ENCODE results near the gene WDR1. TPM values are rescaled to one million over a fixed set of nuclear protein-coding genes. Genes with fewer than 3 reads are reported as not detected.

The WDR1 gene
- polyA plus RNA-seq, 2 of the 4 experiments (the other 2 are of a cell fraction): 251 to 326 TPM

- H3K4me1 ChIP-seq: no peaks in the 10 kb centered on the region
- ATAC-seq (no peak), DNase-seq (ENCODE audit: low read depth in 1 of 2, low spot score in 1 of 2) (no peak), FAIRE-seq (no peak)
- H3K4me2 ChIP-seq: no peak overlapping the region
- no peaks in the 10 kb centered on the region for H3K9me3 ChIP-seq
- ChIA-PET POLR2A (no interaction called here), CTCF (interaction anchor here (0.6 kb wide), 1 partner anchor 1481 kb away, joined by 3 read pairs; no protein-coding TSS in a partner anchor)
- H3K27ac ChIP-seq: no peak overlapping the region
- WGBS (ENCODE audit: missing lambda C conversion rate): 80% methylated on average over 5 of the region's 13 CpGs
- no peak overlapping the region for H3K4me3 ChIP-seq
- TF ChIP-seq HOXB5 (CRISPR knock-in tag; IDR thresholded peaks at IDR 0.05) (no peak), ATOH8 (CRISPR knock-in tag; IDR thresholded peaks at IDR 0.05; ENCODE audit: low read depth) (no peak), RAD21 (conservative IDR thresholded peaks at IDR 0.05 in 1 of 2, IDR thresholded peaks at IDR 0.05 in 1 of 2) (no peak), KDM5A (IDR thresholded peaks at IDR 0.05) (no peak), E2F6 (IDR thresholded peaks at IDR 0.05; ENCODE audit: borderline replicate concordance, low read depth) (no peak), ZSCAN20 (CRISPR knock-in tag; IDR thresholded peaks at IDR 0.05) (no peak)
Measured at GRCh38 chr4:10124167-10124930, 7.8 kb upstream of the WDR1 start.

- Histone ChIP-seq H3K27ac (no peak overlapping the region), H3K4me1 (no peaks in the 10 kb centered on the region), H3K4me2 (no peak overlapping the region), H3K9me3 (no peaks in the 10 kb centered on the region), H3K4me3 (no peak overlapping the region)
- CTCF ChIA-PET: interaction anchor here (0.6 to 0.8 kb wide), 2 partner anchors 1123 to 1480 kb away, joined by 3 read pairs; no protein-coding TSS in a partner anchor
- 86% methylated on average over 8 of the region's 12 CpGs for WGBS (ENCODE audit: missing lambda C conversion rate)
- TF ChIP-seq ATOH8 (CRISPR knock-in tag; IDR thresholded peaks at IDR 0.05; ENCODE audit: low read depth) (no peak), TFCP2L1 (CRISPR knock-in tag; IDR thresholded peaks at IDR 0.05) (no peak), TP53 (CRISPR knock-in tag; IDR thresholded peaks at IDR 0.05) (no peak), NFE2L2 (conservative IDR thresholded peaks at IDR 0.05; ENCODE audit: low read length) (no peak), BCL3 (IDR thresholded peaks at IDR 0.05) (no peak), HES2 (IDR thresholded peaks at IDR 0.05) (no peak), EHMT2 (IDR thresholded peaks at IDR 0.05; ENCODE audit: low read depth) (no peak), GATA3 (IDR thresholded peaks at IDR 0.05; ENCODE audit: borderline replicate concordance) (no peak), ZC3H11A (IDR thresholded peaks at IDR 0.05) (no peak), REST (IDR thresholded peaks at IDR 0.05) (no peak), MAZ (IDR thresholded peaks at IDR 0.05; ENCODE audit: borderline replicate concordance, low read depth, low read length) (no peak), E2F6 (IDR thresholded peaks at IDR 0.05; ENCODE audit: borderline replicate concordance, low read depth) (no peak), CBX2 (IDR thresholded peaks at IDR 0.05; ENCODE audit: borderline replicate concordance, low read depth) (no peak), JUN (IDR thresholded peaks at IDR 0.05) (no peak), SREBF2 (IDR thresholded peaks at IDR 0.05) (no peak), ZSCAN20 (CRISPR knock-in tag; IDR thresholded peaks at IDR 0.05) (no peak), MYC (IDR thresholded peaks at IDR 0.05; ENCODE audit: borderline replicate concordance, low read length) (no peak), HEYL (CRISPR knock-in tag; IDR thresholded peaks at IDR 0.05) (no peak)
- ATAC-seq: no peak
- no peak for DNase-seq (ENCODE audit: low read depth in 1 of 2, low spot score in 1 of 2)
- FAIRE-seq: no peak
- POLR2A ChIA-PET: no interaction called here
Measured at GRCh38 chr4:10123227-10124101, 6.9 kb upstream of the WDR1 start.
